A172 (cell line): ENCODE results near the gene C1orf53. TPM values are rescaled to one million over a fixed set of nuclear protein-coding genes. Genes with fewer than 3 reads are reported as not detected.
A peak's percentile ranks its signal among the peaks of the same experiment; 100 is the strongest.
"Not testable (repeated sequence)": the region's sequence is repeated elsewhere in the genome, so short reads cannot be mapped to it uniquely, and the experiment has no call there.

ENCODE experiments used
- DNase-seq: peaks from one replicate; pipeline ENCODE4 v3.0.0-alpha.2; 2015; ENCODE audit warnings: low spot score
- total RNA-seq: library from RNA; depleted of rRNA; stranded (reverse); fragments of >200 nt; shearing (Covaris generic); gene quantifications from 2 replicates; pipeline ENCODE4 v1.2.3, GENCODE V29; 2014

Gene C1orf53
- total RNA-seq, 1 experiment from 2014 or later = 34.3 TPM

GRCh38 chr1:197920414-197921117 lies 18.1 kb downstream of the C1orf53 start:
- no peak for DNase-seq

- no peak for DNase-seq
These were observed 19.0 kb downstream of the C1orf53 start for GRCh38 chr1:197921235-197922069.

DNA sequence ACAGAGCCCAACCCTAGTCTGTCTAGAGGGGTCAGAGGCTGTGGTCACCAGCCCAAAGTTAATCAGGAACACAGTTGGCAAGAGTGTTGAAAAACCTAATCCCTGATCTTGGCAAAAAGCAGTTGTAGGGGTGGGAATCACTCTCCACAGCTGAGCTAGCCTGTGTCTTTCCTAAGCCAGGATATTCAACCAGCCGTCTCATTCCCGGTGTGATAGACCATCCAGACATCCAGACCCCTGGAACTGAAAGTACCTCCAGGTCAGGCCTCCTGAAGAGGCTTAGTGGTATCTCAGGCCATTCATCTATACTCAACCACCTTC lies 19.6 kb downstream of the C1orf53 start:
- no peak for DNase-seq

- DNase-seq = no peak
These were observed 20.6 kb downstream of the C1orf53 start for GRCh38 chr1:197923038-197923437.

- peak; percentile 67 for DNase-seq
These were observed 22.2 kb downstream of the C1orf53 start for GRCh38 chr1:197924516-197925123.

DNA sequence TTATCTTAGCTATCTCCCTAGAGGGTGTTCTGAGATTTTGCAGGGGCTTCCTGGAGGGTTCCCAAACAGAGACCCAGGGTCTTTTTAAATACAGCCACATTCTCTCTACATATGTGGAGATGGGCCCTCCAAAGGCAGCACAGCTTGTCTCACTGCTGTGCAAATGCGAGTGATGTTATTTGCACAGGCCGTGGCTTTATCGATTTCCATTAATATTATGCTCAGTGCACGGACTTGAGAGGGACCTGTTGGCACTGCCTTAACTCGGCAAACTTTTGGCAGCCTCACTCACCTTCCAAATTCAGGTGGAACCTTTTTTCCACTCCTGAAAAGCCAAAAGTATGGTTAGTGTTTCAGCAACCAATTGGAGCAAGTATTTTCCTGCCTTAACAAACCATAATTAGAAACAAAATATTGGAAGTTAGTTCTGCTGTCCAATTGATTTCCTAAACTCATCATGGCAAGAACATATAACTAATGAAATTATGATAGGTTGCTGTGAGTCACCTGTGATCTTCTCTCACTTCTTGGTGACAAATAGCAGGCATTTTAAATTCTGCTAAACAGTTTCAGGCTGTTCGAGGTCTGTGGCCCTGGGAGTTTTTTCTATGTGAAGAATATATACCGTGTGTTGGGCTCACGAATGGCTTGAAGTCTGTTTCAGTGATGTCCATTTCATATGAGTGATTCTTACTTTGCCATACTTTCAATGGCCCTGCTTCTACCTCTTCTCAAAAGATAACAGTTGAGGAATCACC lies 25.7 kb downstream of the C1orf53 start:
- DNase-seq = no peak

GRCh38 chr1:197928849-197929336 lies 26.5 kb downstream of the C1orf53 start:
- no peak for DNase-seq

DNA sequence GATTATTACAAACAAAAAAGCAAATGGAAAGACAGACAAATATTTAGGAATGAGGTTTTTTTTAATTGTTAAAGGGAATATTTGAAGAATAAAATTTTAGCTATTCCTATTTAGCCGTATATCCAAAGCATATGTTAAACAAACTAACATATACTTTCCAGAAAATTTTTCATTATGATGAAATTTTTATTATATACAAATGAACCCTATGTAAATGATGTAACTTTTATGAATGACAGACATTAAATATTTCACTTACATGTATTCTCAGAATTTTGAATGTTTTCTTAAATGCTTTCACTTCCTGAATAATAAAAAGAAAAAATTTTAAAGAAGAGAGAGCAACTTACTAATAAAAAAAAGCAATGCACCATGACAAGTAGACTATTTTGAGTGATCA lies 30.6 kb downstream of the C1orf53 start:
- no peak for DNase-seq

DNA sequence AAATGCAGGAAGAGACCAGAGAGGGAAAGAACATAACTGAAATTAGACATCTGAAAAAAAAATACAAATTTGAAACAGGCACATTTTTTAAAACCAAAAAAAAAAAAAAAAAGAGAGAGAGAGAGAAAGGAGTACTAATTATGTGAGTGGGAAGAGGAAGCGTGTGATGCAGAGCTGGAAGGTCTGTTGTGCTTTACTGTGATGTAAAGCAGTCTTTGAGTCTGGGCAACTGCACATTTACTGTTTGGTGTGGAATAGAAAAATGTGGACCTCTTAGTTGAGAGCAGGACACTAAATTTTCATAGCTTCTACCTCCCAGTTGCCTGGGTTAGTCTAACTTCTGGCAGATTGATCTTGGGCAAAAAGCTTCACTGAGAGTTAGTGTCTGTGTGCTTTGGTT lies 31.2 kb downstream of the C1orf53 start:
- DNase-seq = no peak

DNA sequence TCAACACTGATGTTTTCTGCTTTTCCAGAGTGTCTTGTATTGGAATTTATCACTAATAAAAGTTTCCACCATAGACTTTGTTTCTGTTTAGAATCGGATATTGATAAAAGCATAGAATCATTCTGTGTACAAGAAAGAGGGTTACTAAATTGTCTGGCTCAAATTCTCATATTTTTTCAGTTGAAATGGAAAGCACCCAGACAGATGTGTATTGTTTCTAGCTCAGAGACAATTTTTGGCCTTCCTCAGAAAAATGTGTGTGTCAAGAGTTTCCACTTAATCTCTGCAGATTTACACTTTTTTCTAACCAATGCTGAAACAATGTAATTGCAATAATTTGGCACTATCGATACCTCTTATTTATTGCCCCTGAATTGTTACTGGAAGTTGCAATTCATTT lies 35.0 kb downstream of the C1orf53 start:
- no peak for DNase-seq

DNA sequence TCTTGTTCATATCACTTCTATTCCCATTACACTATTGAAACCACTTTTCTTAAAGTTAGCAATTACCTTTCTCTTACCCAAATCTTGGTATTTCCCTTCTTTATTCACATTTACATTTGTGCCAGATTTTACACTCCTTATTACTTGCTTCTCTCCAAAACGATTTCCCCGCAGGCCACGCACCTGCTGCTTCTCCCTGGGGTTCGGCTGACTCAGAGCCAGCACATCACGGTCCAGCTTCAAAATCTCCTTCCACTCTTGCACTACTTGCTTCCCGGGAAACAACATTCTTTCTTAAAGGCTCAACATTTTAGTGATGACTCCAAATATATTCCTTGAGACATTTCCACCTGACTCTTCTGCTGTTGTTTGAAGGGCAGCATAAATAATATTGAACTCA lies 35.5 kb downstream of the C1orf53 start:
- no peak for DNase-seq

DNA sequence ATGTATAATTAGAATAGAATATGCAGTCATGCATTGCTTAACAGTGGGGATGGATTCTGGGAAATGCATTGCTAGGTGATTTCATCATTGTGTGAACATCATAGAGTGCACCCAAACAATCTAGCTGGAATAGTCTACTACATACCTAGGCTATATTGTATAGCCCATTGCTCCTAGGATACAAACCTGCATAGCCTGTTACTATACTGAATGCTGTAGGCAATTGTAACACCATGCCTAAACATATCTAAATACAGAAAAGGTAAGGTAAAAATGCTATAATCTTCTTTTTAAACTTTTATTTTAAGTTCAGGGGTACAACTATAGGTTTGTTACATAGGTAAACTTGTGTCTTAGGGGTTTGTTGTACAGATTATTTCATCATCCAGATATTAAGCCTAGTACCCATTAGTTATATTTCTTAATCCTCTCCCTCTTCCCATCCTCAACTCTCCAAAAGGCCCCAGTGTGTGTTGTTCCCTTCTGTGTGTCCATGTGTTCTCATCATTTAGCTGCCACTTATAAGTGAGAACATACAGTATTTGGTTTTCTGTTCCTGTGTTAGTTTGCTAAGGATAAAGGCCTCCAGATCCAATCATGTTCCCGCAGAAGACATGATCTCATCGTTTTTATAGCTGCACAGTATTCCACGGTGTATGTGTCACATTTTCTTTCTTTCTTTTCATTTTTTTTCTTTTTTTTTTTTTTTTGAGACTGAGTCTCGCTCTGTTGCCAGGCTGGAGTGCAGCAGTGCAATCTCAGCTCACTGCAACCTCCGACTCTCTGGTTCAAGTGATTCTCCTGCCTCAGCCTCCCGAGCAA lies 36.9 kb downstream of the C1orf53 start:
- not testable (repeated sequence) for DNase-seq

DNA sequence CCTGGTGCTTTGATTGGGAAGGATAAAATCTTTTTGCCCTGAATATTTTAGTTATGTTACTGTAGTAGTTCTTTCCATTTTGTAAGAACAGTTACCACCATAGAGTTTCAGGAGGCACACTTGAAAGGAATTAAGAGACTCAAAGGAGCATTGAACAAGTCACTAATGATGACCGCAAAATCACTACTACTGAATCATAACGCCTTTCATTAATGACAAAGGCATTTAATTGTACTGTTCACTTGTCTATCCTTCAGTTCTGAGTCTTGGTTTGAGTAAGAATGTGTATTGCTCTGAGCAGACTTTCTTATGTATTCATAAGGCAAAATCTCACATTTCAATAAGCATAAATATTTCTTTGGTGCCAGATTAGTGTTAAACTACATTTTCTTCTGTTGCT lies 39.6 kb downstream of the C1orf53 start:
- no peak for DNase-seq

GRCh38 chr1:197944485-197944884 lies 42.1 kb downstream of the C1orf53 start:
- DNase-seq = no peak

- no peak for DNase-seq
These were observed 46.8 kb downstream of the C1orf53 start for GRCh38 chr1:197948926-197949899.

- DNase-seq = no peak
These were observed 48.7 kb downstream of the C1orf53 start for GRCh38 chr1:197951089-197951488.

DNA sequence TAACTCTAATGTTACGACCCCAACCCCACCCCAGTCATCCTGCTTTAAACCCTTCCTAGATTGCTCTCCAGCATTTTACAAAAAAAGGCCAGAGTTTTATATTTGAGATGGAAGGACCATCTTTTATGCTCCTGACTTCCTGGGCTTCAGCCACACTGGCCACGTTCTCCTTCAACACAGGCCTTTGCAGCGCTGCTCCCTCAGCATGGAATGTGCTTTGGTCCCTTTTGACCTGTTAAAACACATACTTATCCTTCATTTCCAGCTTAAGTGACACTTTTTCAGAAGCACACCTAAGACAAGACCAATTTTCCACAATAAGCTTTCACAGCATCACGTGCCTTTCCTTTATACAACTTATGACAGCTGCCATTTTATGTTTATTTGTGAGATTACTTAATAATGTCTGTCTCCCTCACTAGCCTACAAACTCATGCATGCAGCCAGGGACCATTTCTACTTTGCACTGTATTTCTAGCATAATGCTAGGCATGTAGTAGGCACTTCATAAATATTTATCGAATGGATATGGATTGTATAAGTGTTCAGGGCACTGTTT lies 49.3 kb downstream of the C1orf53 start:
- no peak for DNase-seq

DNA sequence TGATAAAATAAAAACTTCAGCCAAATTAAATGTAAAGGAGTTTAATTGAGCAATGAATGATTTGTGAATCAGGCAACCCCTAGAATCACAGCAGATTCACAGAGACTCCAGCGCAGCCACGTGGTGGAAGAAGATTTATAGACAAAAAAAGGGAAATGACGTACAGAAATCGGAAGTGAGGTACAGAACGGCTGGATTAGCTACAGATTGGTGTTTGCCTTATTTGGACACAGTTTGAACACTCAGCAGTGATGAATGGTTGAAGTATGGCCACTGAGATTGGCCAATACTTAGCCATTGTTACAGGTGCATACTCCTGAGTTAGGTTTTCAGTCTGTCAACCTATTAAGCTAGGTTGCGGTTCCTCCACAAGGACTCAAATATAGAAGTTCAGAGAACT lies 51.0 kb downstream of the C1orf53 start:
- DNase-seq = not testable (repeated sequence)

DNA sequence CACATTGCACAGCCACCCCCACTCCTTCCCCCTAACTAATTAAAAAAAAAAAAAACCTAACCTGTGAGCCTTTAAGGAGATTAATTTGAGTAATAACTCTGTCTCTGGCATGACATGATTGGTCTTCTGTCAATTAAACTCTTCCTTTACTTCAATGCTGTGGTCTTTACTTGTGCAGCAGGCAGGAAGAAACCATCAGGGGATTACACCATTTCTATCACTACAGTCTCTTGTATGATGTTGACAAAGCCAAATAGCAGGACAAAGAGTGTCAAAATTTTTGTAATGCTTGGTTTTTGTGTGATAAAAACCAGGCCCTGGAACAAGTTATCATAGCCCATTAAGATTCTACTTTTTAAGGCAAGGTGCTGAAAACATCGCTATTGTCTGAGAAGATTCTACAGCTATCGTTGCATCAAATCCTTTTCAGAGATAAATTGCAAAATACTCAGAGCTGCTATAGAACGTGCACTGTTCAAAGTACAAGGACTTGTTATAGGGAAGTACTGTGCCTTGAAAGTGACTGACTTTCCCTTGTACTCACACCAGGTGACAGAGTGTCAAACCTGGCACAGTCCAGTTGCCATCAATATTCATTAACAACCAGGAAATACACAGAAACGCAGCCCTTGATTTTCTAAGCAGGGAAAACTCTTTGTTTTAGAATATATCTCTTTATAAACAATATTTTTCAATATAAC lies 52.4 kb downstream of the C1orf53 start:
- DNase-seq = no peak
